ENCODE measurements around the gene RYR1. TPM values are rescaled to one million over a fixed set of nuclear protein-coding genes. Genes with fewer than 3 reads are reported as not detected.

Gene RYR1
- total RNA-seq, 1 experiment from 2014 or later: 4.1 TPM

DNA sequence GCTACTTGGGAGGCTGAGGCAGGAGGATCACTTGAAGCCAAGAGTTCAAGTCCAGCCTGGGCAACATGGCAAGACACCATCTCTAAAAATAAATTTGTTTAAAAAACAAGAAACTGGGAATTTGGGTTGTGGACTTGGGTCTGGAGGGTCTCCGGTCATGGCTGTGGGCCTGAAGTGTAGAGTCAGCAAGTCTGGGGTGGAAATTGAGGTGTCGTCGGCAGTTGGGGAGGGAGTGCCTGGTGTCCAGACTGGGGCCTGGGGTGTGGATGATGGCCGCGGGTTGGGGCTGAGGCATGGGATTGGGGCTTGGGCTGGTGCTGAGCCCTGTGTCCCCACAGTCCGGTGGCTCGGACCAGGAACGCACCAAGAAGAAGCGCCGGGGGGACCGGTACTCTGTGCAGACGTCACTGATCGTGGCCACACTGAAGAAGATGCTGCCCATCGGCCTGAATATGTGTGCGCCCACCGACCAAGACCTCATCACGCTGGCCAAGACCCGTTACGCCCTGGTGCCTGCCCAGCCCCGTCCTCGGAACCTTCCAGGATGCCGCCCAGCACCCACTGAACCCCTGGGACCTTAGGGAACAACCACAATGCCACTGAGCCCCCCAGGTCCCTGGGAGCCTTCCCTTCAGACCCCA, 91.6 kb downstream of the RYR1 start:
- ATAC-seq (no peak), DNase-seq (ENCODE audit: low read depth, low spot score) (no peak)
- TF ChIP-seq SIN3A (IDR thresholded peaks at IDR 0.05; ENCODE audit: low read depth) (no peak), CEBPB (IDR thresholded peaks at IDR 0.05; ENCODE audit: low read depth) (no peak), YY1 (IDR thresholded peaks at IDR 0.05; ENCODE audit: extremely low read depth, insufficient replicate concordance, low read depth, low read length) (no peak)
- H3K4me2 ChIP-seq (ENCODE audit: low read length): no peak overlapping the region
- no peak overlapping the region for H2AFZ ChIP-seq (ENCODE audit: low read depth, low read length, poor library complexity, severe bottlenecking)
- no peak overlapping the region for H3K9ac ChIP-seq (ENCODE audit: low read length)
- BruUV-seq (replicated peaks): no TSS peak
- ChIA-PET CTCF (interaction anchor here (0.8 kb wide), 1 partner anchor 122 kb away, joined by 3 read pairs; the partner anchor contains the start of gene FAM98C), RAD21 (ENCODE audit: low non-redundant PET in 1 of 2, low total read pairs in 2 of 2, uncharacterized antibody in 2 of 2, unreplicated experiment in 2 of 2) (no interaction called here), POLR2A (no interaction called here)
- no peaks in the 10 kb centered on the region for H3K9me3 ChIP-seq (ENCODE audit: control insufficient read depth in 1 of 2, insufficient read depth in 1 of 2, low read depth in 1 of 2, low read length in 2 of 2)
- no peaks in the 10 kb centered on the region for H3K9me2 ChIP-seq (ENCODE audit: insufficient read depth)
- H3K27ac ChIP-seq (ENCODE audit: low read depth, low read length): no peak overlapping the region
- no peaks in the 10 kb centered on the region for H3K27me3 ChIP-seq (ENCODE audit: insufficient read depth, low read length)
- no peaks in the 10 kb centered on the region for H3K79me2 ChIP-seq (ENCODE audit: insufficient read depth, low read length)
- intact Hi-C loops (cut with micrococcal nuclease): no loop called here
- H3K36me3 ChIP-seq (ENCODE audit: control insufficient read depth in 1 of 2, insufficient read depth in 2 of 2, low read length in 2 of 2): no peaks in the 10 kb centered on the region
- H3K4me3 ChIP-seq (replicated peaks in 1 of 2; ENCODE audit: low read depth in 1 of 2, low read length in 2 of 2): no peak overlapping the region
- H4K20me1 ChIP-seq (ENCODE audit: insufficient read depth): no peaks in the 10 kb centered on the region
- H3K4me1 ChIP-seq (ENCODE audit: control insufficient read depth in 1 of 2, insufficient read depth in 2 of 2, low read length in 2 of 2): no peaks in the 10 kb centered on the region

DNA sequence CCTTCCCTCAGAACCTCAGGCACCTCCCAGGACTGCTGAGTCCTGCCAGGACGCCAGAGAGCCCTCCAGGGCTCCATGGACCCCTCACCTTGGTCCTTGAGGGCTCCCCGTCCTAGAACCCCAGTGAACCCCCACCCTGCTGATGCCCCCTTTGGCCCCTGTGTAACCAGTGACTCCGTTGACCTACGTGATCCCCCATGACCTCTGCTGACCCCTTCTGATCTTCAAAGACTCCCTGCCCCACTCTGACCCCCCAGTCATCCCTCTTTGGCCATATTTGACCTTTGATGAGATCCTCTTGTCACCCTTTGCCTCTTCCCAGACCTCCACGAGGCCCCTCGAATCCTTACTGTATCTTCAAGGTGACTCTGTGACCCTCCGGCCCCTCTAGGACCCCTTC, 92.9 kb downstream of the RYR1 start:
- RAD21 ChIA-PET (ENCODE audit: low non-redundant PET in 1 of 2, low total read pairs in 2 of 2, uncharacterized antibody in 2 of 2, unreplicated experiment in 2 of 2): no interaction called here
- BruUV-seq (replicated peaks): no TSS peak
- Histone ChIP-seq H3K9ac (ENCODE audit: low read length) (no peak overlapping the region), H3K36me3 (ENCODE audit: control insufficient read depth in 1 of 2, insufficient read depth in 2 of 2, low read length in 2 of 2) (no peaks in the 10 kb centered on the region), H3K9me3 (ENCODE audit: control insufficient read depth in 1 of 2, insufficient read depth in 1 of 2, low read depth in 1 of 2, low read length in 2 of 2) (no peaks in the 10 kb centered on the region), H3K79me2 (ENCODE audit: insufficient read depth, low read length) (no peaks in the 10 kb centered on the region), H3K4me3 (replicated peaks in 1 of 2; ENCODE audit: low read depth in 1 of 2, low read length in 2 of 2) (no peak overlapping the region), H4K20me1 (ENCODE audit: insufficient read depth) (no peaks in the 10 kb centered on the region), H2AFZ (ENCODE audit: low read depth, low read length, poor library complexity, severe bottlenecking) (no peak overlapping the region), H3K4me1 (ENCODE audit: control insufficient read depth in 1 of 2, insufficient read depth in 2 of 2, low read length in 2 of 2) (no peaks in the 10 kb centered on the region), H3K4me2 (ENCODE audit: low read length) (no peak overlapping the region), H3K27me3 (ENCODE audit: insufficient read depth, low read length) (no peaks in the 10 kb centered on the region), H3K27ac (ENCODE audit: low read depth, low read length) (no peak overlapping the region), H3K9me2 (ENCODE audit: insufficient read depth) (no peaks in the 10 kb centered on the region)
- ATAC-seq (no peak), DNase-seq (ENCODE audit: low read depth, low spot score) (no peak)
- intact Hi-C loops (cut with micrococcal nuclease): no loop called here
- POLR2A ChIA-PET: no interaction called here
- CTCF ChIA-PET: no interaction called here
- TF ChIP-seq POLR2AphosphoS5 (IDR thresholded peaks at IDR 0.05; ENCODE audit: low read depth, low read length) (no peak), ZFX (IDR thresholded peaks at IDR 0.05) (no peak), RAD21 (IDR thresholded peaks at IDR 0.05; ENCODE audit: low read depth) (no peak), EGR1 (IDR thresholded peaks at IDR 0.05; ENCODE audit: low read depth) (no peak), ZNF274 (IDR thresholded peaks at IDR 0.05; ENCODE audit: low read depth, low read length) (no peak), EZH2 (IDR thresholded peaks at IDR 0.05) (no peak), SP1 (IDR thresholded peaks at IDR 0.05; ENCODE audit: low read depth) (no peak), SRF (IDR thresholded peaks at IDR 0.05; ENCODE audit: low read depth) (no peak), SIN3A (IDR thresholded peaks at IDR 0.05; ENCODE audit: low read depth) (no peak), EZH2phosphoT487 (IDR thresholded peaks at IDR 0.05; ENCODE audit: borderline replicate concordance) (no peak), TCF7L2 (IDR thresholded peaks at IDR 0.05; ENCODE audit: borderline replicate concordance, extremely low read depth, insufficient read depth, insufficient read length) (no peak), FOSL1 (IDR thresholded peaks at IDR 0.05; ENCODE audit: low read depth) (no peak), YY1 (IDR thresholded peaks at IDR 0.05; ENCODE audit: extremely low read depth, insufficient replicate concordance, low read depth, low read length) (no peak), ELF1 (IDR thresholded peaks at IDR 0.05; ENCODE audit: borderline replicate concordance, low read depth) (no peak)
- TF ChIP-seq, protein P1, sequence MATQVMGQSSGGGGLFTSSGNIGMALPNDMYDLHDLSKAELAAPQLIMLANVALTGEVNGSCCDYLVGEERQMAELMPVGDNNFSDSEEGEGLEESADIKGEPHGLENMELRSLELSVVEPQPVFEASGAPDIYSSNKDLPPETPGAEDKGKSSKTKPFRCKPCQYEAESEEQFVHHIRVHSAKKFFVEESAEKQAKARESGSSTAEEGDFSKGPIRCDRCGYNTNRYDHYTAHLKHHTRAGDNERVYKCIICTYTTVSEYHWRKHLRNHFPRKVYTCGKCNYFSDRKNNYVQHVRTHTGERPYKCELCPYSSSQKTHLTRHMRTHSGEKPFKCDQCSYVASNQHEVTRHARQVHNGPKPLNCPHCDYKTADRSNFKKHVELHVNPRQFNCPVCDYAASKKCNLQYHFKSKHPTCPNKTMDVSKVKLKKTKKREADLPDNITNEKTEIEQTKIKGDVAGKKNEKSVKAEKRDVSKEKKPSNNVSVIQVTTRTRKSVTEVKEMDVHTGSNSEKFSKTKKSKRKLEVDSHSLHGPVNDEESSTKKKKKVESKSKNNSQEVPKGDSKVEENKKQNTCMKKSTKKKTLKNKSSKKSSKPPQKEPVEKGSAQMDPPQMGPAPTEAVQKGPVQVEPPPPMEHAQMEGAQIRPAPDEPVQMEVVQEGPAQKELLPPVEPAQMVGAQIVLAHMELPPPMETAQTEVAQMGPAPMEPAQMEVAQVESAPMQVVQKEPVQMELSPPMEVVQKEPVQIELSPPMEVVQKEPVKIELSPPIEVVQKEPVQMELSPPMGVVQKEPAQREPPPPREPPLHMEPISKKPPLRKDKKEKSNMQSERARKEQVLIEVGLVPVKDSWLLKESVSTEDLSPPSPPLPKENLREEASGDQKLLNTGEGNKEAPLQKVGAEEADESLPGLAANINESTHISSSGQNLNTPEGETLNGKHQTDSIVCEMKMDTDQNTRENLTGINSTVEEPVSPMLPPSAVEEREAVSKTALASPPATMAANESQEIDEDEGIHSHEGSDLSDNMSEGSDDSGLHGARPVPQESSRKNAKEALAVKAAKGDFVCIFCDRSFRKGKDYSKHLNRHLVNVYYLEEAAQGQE (IDR thresholded peaks at IDR 0.05; ENCODE audit: low read depth): no peak
- TF ChIP-seq, protein P2, sequence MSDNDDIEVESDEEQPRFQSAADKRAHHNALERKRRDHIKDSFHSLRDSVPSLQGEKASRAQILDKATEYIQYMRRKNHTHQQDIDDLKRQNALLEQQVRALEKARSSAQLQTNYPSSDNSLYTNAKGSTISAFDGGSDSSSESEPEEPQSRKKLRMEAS (IDR thresholded peaks at IDR 0.05): no peak

All from HCT116 (cell line).